Ovary (tissue), 9 donors: Measurements from ENCODE around the gene CDK8. TPM values are rescaled to one million over a fixed set of nuclear protein-coding genes. Genes with fewer than 3 reads are reported as not detected.

Experiments used
- DNase-seq, 5 donors: peaks; one replicate each; pipeline ENCODE4 v3.0.0-alpha.2; 2019 to 2020
- H3K27ac ChIP-seq, 2 donors: fragments of 200-600 bp; one replicate each; pipeline versions ENCODE4 v1.5.1 to v1.8.0; 2019 to 2022
- H3K27me3 ChIP-seq: fragments of 200-600 bp; one replicate; pipeline ENCODE4 v1.8.0; 2022
- H3K36me3 ChIP-seq: fragments of 200-600 bp; sonication (generic); one replicate; pipeline ENCODE4 v1.5.1; 2019
- H3K4me1 ChIP-seq: one replicate; pipeline ENCODE4 v1.8.1; 2013; ENCODE audit warnings: mild to moderate bottlenecking, moderate library complexity; ENCODE audit not compliant: insufficient read depth
- H3K4me3 ChIP-seq: fragments of 200-600 bp; sonication (generic); one replicate; pipeline ENCODE4 v1.5.1; 2017
- H3K9me3 ChIP-seq, 2 donors: fragments of 200-600 bp in 1 of 2; sonication (generic) in 1 of 2; one replicate each; pipeline versions ENCODE4 v1.5.1 to v1.8.1; 2013 to 2019; ENCODE audit warnings: mild to moderate bottlenecking in 1 of 2, moderate library complexity in 1 of 2
- EP300 ChIP-seq: sonication (generic); formaldehyde crosslinking; IDR thresholded peaks from one replicate; pipeline ENCODE4 v1.6.1; 2017; ENCODE audit warnings: antibody characterized with exemption
- POLR2A ChIP-seq: fragments of 450-650 bp; IDR thresholded peaks from one replicate; pipeline ENCODE4 v1.6.1; 2017; ENCODE audit warnings: antibody characterized with exemption, mild to moderate bottlenecking, moderate library complexity
- WGBS, 3 donors: extraction: QIAGEN DNeasy Blood & Tissue Kit in 1 of 3; methylation state at CpG; one replicate each; pipeline versions ENCODE4 v1.1.5 to v1.1.7; 2013 to 2017; 5-methylcytosine and 5-hydroxymethylcytosine counted together
- intact Hi-C, 4 donors: fragments of 100-400 bp; cut with DNase I; formaldehyde crosslinking; loops; one replicate each; pipeline versions ENCODE4 v1.11.0 to v1.15.1; 2022 to 2023
- polyA plus RNA-seq, 2 donors: library from polyadenylated mRNA; stranded (reverse); fragments of 200-250 nt in 1 of 2; fragments of 350-450 nt in 1 of 2; fragmentation: Illumina TruSeq in 1 of 2; extraction: RNeasy Lipid Tissue Mini Kit (QIAGEN cat#74804) in 1 of 2; gene quantifications; one replicate each; pipeline ENCODE4 v1.2.3, GENCODE V29; 2013 to 2014
- small RNA-seq: library from RNA; depleted of rRNA; stranded (forward); fragments of <200 nt; gene quantifications from one replicate; pipeline ENCODE3, GENCODE V24; 2016
- total RNA-seq, 7 donors: library from RNA; depleted of rRNA in 2 of 7; stranded (reverse); fragments of >200 nt in 2 of 7; fragmentation: NEBNext Ultra II Directional in 3 of 7; extraction: Animal tissue kit (Norgen Biotek cat#: 25700) in 3 of 7; gene quantifications; one replicate each; pipeline versions ENCODE4 v1.1.0 to v1.2.4, GENCODE V29; 2016 to 2023
- TF ChIP-seq, protein P1 (sequence below), 3 donors: fragments of 450-650 bp in 2 of 3; fragments of 200-600 bp in 1 of 3; IDR thresholded peaks; one replicate each; pipeline versions ENCODE4 v1.5.1 to v1.8.0; 2016 to 2022; ENCODE audit warnings: antibody characterized with exemption in 3 of 3, mild to moderate bottlenecking in 1 of 3
- donor health status: DM: no; HTN: no; CAD: no; lungs with moderate emphysema.
- donor health status: DM: no; HTN: no; CAD: no.
- donor health status: Bipolar disorder and iron deficiency.
- donor health status: DM: yes; HTN: yes; CAD: no.
- donor health status: DM: no; HTN: no; CAD: no.
- donor health status: DM: yes; HTN: yes; CAD: no.

Gene CDK8
- total and polyA plus RNA-seq, 9 donors = 5.2 to 11.6 (median 8.3) TPM

GRCh38 chr13:26449063-26449848, 195.3 kb downstream of the CDK8 start:
- Histone ChIP-seq H3K4me1 (no peaks in the 10 kb centered on the region), H3K27me3 (no peaks in the 10 kb centered on the region), H3K36me3 (no peaks in the 10 kb centered on the region), H3K27ac (no peak overlapping the region), H3K9me3 (no peaks in the 10 kb centered on the region), H3K4me3 (no peak overlapping the region)
- intact Hi-C loops = no loop called here
- WGBS, 3 donors = 67 to 71% (median 70%) methylated on average over 2 of the region's 2 CpGs
- TF ChIP-seq POLR2A (no peak), EP300 (no peak)
- TF ChIP-seq, protein P1, sequence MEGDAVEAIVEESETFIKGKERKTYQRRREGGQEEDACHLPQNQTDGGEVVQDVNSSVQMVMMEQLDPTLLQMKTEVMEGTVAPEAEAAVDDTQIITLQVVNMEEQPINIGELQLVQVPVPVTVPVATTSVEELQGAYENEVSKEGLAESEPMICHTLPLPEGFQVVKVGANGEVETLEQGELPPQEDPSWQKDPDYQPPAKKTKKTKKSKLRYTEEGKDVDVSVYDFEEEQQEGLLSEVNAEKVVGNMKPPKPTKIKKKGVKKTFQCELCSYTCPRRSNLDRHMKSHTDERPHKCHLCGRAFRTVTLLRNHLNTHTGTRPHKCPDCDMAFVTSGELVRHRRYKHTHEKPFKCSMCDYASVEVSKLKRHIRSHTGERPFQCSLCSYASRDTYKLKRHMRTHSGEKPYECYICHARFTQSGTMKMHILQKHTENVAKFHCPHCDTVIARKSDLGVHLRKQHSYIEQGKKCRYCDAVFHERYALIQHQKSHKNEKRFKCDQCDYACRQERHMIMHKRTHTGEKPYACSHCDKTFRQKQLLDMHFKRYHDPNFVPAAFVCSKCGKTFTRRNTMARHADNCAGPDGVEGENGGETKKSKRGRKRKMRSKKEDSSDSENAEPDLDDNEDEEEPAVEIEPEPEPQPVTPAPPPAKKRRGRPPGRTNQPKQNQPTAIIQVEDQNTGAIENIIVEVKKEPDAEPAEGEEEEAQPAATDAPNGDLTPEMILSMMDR (IDR thresholded peaks at IDR 0.05) = no peak
- no peak for DNase-seq

Small RNA genes lying within 50 kb of the gene (small RNA-seq; reads per million reads assigned to genes)
- not detected for gene RF02271

Other genes starting within 250 kb of the CDK8 start
- 1 to 10 TPM in 1 of 7 donors, under 1 TPM in 5, not detected in 1; 0.18 to 2.1 (median 0.47) TPM for gene SHISA2, start 202.1 kb upstream of the CDK8 start, total RNA-seq
- gene SHISA2, start 202.1 kb upstream of the CDK8 start, polyA plus RNA-seq = under 1 TPM; 0.75 to 0.76 TPM
- 10 to 100 TPM; 10.7 to 26.2 (median 17.7) TPM for gene RNF6, start 31.8 kb upstream of the CDK8 start, total RNA-seq
- gene RNF6, start 31.8 kb upstream of the CDK8 start, polyA plus RNA-seq = 10 to 100 TPM; 10.7 to 15.7 TPM